ENCODE results near the gene MGRN1. TPM values are rescaled to one million over a fixed set of nuclear protein-coding genes. Genes with fewer than 3 reads are reported as not detected.
A peak's percentile ranks its signal among the peaks of the same experiment; 100 is the strongest.

Gene MGRN1
- total RNA-seq, 4 donors from 2014 or later = 32.5 to 86.4 (median 57.6) TPM

DNA sequence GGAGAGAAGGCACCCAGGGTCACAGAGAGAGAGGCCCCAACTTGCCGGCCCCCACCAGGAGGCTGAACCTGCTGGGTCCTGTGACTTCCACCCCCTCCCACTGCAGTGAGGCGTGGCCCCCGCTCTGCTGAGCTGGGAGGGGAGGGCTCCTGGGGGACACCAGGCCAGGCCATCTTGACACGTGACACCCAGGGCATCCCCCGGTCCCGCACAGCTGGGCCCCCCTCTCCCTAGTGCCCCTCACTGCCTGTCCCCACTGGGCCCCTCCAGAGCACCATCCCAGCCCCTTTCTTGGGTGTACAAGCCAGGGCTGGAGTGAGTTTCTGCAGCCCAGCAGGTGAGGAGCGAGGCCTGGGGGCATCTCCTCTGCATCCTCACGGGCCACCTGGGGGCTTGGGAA is 22.3 kb upstream of the MGRN1 start:
- H3K36me3 ChIP-seq = no peaks in the 10 kb centered on the region
- H3K4me1 ChIP-seq = peaks cover 22 to 29% of the 10 kb centered on the region in 2 donors
- WGBS, 2 donors = 88 to 100% methylated on average over 2 to 3 of the region's 8 CpGs
- intact Hi-C loops (cut with DNase I) = no loop called here
- TF ChIP-seq POLR2A (IDR thresholded peaks at IDR 0.05) = no peak
- TF ChIP-seq, protein P1, sequence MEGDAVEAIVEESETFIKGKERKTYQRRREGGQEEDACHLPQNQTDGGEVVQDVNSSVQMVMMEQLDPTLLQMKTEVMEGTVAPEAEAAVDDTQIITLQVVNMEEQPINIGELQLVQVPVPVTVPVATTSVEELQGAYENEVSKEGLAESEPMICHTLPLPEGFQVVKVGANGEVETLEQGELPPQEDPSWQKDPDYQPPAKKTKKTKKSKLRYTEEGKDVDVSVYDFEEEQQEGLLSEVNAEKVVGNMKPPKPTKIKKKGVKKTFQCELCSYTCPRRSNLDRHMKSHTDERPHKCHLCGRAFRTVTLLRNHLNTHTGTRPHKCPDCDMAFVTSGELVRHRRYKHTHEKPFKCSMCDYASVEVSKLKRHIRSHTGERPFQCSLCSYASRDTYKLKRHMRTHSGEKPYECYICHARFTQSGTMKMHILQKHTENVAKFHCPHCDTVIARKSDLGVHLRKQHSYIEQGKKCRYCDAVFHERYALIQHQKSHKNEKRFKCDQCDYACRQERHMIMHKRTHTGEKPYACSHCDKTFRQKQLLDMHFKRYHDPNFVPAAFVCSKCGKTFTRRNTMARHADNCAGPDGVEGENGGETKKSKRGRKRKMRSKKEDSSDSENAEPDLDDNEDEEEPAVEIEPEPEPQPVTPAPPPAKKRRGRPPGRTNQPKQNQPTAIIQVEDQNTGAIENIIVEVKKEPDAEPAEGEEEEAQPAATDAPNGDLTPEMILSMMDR (IDR thresholded peaks at IDR 0.05) = no peak
- no peak for DNase-seq
- H3K4me3 ChIP-seq (replicated peaks in 1 of 3) = no peak overlapping the region
- no peaks in the 10 kb centered on the region for H3K9me3 ChIP-seq
- H3K27me3 ChIP-seq = no peaks in the 10 kb centered on the region
- H3K27ac ChIP-seq = peak overlapping the region in 1 of 3 donors; percentile 36

DNA sequence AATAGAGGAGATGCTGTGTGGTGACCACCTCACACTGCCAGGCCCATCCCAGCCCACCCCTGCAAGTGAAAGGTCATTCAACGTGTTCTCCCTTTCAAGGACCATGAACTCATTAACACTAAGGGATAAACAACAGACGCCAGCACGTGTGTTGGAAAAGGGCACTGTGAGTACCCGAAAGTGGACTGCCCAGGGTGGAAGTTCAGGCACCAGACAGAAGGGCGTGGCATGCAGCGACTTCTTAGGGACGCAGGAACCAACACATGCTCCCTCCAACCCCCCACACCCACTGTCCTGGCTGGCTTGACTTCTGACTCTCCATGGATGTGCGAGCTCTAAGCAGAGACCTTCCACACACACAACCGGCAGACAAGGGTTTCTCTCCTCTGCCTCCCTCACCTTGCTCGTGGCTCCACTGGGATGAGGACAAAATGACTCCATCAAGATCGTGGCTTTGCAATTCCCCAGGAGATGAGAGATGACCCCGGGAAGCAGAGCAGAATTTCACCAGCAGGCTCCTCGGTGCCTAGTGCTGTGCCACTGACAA is 20.9 kb upstream of the MGRN1 start:
- Histone ChIP-seq H3K27me3 (no peaks in the 10 kb centered on the region), H3K36me3 (peaks cover 4 to 8% of the 10 kb centered on the region in 2 donors), H3K4me3 (replicated peaks in 1 of 3) (no peak overlapping the region), H3K4me1 (peaks cover 28 to 40% of the 10 kb centered on the region in 2 donors), H3K27ac (no peak overlapping the region), H3K9me3 (no peaks in the 10 kb centered on the region)
- DNase-seq = no peak
- WGBS, 2 donors = 80 to 88% methylated on average over 13 of the region's 13 CpGs
- intact Hi-C loops (cut with DNase I) = no loop called here
- no peak for TF ChIP-seq POLR2A (IDR thresholded peaks at IDR 0.05)
- TF ChIP-seq, protein P1 (IDR thresholded peaks at IDR 0.05) = no peak

GRCh38 chr16:4604401-4604800 is 20.2 kb upstream of the MGRN1 start:
- H3K27me3 ChIP-seq = no peaks in the 10 kb centered on the region
- H3K4me1 ChIP-seq = peaks cover 28 to 40% of the 10 kb centered on the region in 2 donors
- WGBS, 2 donors = 61 to 66% methylated on average over 4 to 15 of the region's 15 CpGs
- H3K4me3 ChIP-seq (replicated peaks in 1 of 3) = no peak overlapping the region
- H3K9me3 ChIP-seq = no peaks in the 10 kb centered on the region
- H3K27ac ChIP-seq = no peak overlapping the region
- TF ChIP-seq, protein P1 (IDR thresholded peaks at IDR 0.05) = no peak
- TF ChIP-seq POLR2A (IDR thresholded peaks at IDR 0.05) = no peak
- H3K36me3 ChIP-seq = peaks cover 8 to 12% of the 10 kb centered on the region in 2 donors
- intact Hi-C loops (cut with DNase I) = no loop called here
- DNase-seq = no peak

GRCh38 chr16:4606354-4606753 is 18.3 kb upstream of the MGRN1 start:
- Histone ChIP-seq H3K9me3 (no peaks in the 10 kb centered on the region), H3K4me3 (replicated peaks in 1 of 3) (no peak overlapping the region), H3K4me1 (peaks cover 20 to 34% of the 10 kb centered on the region in 2 donors), H3K27ac (peak overlapping the region in 2 of 3 donors; percentile 26 to 72), H3K27me3 (no peaks in the 10 kb centered on the region), H3K36me3 (peaks cover 8 to 12% of the 10 kb centered on the region in 2 donors)
- WGBS, 2 donors = 39 to 49% methylated on average over 9 of the region's 9 CpGs
- no peak for TF ChIP-seq POLR2A (IDR thresholded peaks at IDR 0.05)
- TF ChIP-seq, protein P1 (IDR thresholded peaks at IDR 0.05) = no peak
- peak; percentile 89 to 92 for DNase-seq
- intact Hi-C loops (cut with DNase I) = no loop called here

- Histone ChIP-seq H3K4me1 (peaks cover 21 to 44% of the 10 kb centered on the region in 2 donors), H3K4me3 (replicated peaks in 1 of 3) (no peak overlapping the region), H3K36me3 (peaks cover 8 to 12% of the 10 kb centered on the region in 2 donors), H3K27ac (peak overlapping the region; percentile 1 to 59 (median 31)), H3K27me3 (no peaks in the 10 kb centered on the region), H3K9me3 (no peaks in the 10 kb centered on the region)
- peak; percentile 16 to 47 for DNase-seq
- intact Hi-C loops (cut with DNase I) = no loop called here
- WGBS, 2 donors = 86 to 92% methylated on average over 13 to 22 of the region's 22 CpGs
- no peak for TF ChIP-seq POLR2A (IDR thresholded peaks at IDR 0.05)
- TF ChIP-seq, protein P1 (IDR thresholded peaks at IDR 0.05) = no peak
These were observed 16.6 kb upstream of the MGRN1 start for GRCh38 chr16:4607841-4608703.
